NCI-H128 (cell line): ENCODE measurements around the gene IL15RA.
"Not testable (repeated sequence)": the region's sequence is repeated elsewhere in the genome, so short reads cannot be mapped to it uniquely, and the experiment has no call there.

Experiments
- DNase-seq: peaks from one replicate; lab custom pipeline; 2025; ENCODE audit not compliant: unreplicated experiment; lab: John Stamatoyannopoulos, UW

IL15RA gene

GRCh38 chr10:5970527-5970926 lies 6.8 kb downstream of the IL15RA start:
- DNase-seq = no peak

DNA sequence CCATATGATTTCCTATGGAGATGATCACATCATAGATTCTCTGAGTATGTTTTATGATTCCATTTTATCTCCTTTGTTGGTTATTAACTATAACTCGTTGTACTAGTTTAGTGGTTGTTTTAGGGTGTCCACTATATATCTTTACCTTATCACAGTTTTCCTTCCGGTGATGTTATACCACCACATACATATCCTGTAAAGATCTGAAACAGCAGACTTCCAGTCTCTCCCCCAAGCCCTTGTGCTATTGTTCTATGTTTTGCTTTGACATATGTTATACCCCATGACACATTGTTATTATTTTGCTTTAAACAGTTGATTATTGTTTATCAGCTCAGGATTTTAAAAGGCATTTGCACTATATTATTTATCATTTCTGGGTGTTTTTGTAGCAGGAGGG lies 7.3 kb downstream of the IL15RA start:
- no peak for DNase-seq

DNA sequence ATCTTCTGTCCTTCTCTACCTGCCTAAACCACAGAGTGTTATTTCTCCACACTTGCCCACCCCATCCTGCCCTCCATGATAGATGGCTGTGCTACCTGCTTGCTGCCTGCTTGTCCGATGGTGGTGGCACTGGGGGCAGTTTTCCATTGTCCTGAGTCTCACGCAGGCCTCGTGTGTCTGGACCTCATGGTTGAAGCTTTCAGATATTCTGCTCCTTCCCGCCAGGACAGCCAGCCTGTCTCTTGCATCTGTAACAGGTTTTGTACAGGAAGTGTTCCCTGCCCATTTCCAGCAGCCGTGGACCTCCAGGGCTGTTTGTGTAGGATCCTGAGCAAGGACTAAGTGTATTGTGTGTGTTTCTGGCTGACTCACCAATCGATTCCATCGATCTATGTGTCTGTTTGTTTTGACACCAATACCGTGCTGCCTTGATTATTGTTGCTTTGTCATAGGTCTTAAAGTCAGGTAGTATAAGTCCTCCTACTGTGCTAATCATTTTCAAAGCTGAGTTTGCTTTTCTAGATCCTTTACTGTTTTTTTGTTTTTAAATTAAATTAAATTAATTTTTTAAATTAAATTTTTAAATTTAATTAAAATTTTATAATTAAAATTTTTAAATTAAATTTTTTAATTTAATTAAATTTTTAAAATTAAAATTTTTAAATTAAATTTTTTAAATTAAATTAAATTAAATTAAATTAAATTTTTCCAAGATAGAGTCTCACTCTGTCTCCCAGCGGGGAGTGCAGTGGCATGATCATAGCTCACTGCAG lies 8.5 kb downstream of the IL15RA start:
- DNase-seq = no peak

DNA sequence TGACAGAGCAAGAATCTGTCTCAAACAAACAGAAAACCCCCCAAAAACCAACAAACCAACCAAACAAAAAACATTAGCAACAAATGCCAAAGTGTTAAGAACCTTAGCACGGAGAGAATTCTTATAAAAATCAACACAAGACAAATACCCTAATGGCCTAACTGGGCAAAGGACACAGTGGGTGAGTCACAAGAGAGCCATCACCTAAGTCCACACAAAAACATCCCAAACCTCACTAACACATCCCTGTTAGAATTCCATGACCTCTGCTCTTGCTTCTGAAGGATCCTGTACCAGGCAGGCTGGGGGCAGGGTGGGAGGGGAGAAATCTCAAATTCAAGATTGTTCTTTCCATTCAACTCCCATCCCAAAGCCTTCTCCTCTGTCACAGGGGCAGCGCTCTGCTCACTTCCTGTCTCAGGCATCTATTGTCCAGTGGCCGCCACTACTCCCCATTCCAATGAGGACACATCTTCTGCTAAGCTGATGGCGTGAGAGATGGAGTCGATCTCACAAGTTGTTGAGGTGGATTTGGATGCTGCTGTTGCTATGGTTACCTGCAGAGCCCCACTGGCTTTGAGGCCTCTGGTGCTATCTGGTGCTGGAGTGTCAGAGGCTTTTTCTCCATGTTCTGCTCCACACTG lies 9.2 kb downstream of the IL15RA start:
- DNase-seq = no peak

GRCh38 chr10:5965266-5965665 lies 12.1 kb downstream of the IL15RA start:
- DNase-seq = no peak

DNA sequence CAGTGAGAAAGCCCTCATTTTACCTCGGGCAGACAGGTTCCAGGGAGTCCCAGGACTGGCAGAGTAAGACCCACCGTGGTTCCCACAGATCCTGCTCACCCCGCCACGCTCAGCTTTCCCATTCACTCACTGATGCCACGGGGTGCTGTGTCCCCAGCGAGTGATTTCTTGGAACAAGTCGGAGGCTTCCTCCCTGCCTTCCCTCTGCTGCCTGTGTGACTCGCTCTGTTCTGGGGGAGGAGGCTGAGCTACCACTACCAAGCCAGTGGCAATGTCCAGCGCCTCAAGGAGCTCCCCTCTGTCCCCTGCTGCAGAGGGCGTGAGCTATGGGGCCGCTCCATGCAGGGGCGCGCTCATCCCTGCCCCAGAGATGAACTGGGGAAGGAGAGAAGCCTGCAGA lies 12.6 kb downstream of the IL15RA start:
- DNase-seq = no peak

GRCh38 chr10:5963591-5963990 lies 13.8 kb downstream of the IL15RA start:
- DNase-seq = no peak

DNA sequence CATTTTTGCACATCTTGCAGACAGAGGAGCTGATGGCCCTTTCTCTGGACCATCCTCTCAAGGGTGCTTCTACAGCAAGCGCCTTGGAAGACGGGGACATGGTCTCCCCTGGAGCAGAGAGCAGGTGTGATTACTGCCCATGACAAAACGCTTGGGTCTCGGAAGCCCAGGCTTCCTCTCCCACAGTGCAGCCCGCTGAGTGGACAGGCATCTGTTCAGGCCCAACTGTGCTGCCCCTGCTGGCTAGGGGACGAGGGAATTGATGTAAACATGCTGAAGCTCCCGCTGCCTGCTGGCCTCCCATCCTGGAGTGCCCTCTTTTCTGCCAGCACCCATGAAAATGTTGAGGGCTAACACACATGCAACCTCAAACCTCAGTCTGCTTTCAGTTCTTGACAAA lies 14.3 kb downstream of the IL15RA start:
- DNase-seq = no peak

- DNase-seq = not testable (repeated sequence)
Observed at GRCh38 chr10:5962358-5962940, 14.9 kb downstream of the IL15RA start.

- DNase-seq = no peak
Observed at GRCh38 chr10:5961405-5962100, 15.8 kb downstream of the IL15RA start.

DNA sequence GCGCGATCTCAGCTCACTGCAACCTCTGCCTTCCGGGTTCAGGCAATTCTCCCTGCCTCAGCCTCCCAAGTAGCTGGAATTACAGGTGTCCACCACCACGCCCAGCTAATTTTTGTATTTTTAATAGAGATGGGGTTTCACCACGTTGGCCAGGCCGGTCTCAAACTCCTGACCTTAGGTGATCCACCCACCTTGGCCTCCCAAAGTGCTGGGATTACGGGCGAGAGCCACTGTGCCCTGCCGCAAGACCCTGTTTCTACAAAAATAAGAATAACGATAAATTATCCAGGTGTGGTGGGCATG lies 16.4 kb downstream of the IL15RA start:
- DNase-seq = not testable (repeated sequence)

DNA sequence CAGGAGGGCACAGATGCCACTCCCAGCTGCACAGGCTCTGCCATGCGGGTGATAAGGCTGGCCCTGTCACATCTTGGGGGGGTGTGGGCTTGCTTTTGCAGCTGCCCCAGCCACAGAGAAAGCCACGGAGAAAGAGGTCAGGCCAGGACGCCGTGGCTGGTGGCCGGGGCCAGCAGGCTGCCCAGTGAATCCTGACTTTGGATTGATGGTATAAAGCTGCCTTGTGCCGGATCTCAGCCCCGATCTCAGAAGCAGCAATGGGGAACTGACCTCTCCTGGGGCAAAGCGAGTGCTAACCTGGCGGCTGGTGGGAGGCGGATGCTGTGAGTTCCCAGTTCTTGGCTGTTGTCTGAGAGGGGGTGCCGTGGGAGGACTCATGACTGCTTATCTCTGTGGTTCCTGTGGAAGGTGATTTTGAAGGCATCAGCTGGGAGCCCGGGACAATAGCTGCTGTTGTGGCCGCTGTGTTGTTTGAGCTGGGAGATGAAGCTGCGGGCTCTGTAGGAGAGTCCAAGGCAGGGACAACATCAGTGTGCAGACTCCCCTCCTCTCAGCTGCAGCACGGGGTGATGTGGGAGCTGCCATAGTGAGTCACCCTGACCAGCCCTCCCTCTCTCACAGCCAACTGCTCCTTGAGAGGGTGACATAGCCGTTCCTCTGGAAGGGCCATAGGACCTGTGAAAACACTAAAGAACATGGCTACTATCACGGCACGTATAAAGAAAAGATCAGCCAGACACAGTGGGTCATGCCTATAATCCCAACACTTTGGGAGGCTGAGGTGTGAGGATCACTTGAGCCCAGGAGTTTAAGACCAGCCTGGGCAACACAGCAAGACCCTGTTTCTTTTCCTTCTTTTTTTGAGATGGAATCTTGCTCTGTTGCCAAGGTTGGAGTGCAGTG lies 17.0 kb downstream of the IL15RA start:
- DNase-seq = no peak

DNA sequence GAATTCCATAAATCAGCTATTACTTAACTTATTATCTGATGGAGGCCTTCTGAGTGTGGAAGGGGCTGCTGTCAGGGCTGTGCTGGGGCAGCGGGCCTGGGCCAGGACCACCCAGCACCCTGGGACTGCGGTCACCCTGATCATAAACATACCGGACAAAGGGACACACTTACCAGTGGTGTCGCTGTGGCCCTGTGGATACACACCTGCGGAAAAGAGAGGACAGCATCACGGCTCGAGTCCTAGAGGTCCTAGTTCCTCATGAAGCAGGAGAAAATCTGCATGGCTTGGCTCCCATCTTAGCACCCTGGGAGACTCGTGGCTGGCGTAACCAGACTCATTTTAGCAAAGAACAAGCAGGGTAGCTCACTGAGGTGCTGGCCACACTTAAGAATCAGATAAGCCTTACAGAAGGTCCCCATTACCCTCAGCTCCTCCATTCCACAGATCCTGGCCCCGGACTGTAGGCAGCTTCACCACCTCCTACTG lies 17.7 kb downstream of the IL15RA start:
- DNase-seq = no peak

- DNase-seq = no peak
Observed at GRCh38 chr10:5959142-5959541, 18.2 kb downstream of the IL15RA start.

GRCh38 chr10:5958675-5959074 lies 18.7 kb downstream of the IL15RA start:
- DNase-seq = no peak

DNA sequence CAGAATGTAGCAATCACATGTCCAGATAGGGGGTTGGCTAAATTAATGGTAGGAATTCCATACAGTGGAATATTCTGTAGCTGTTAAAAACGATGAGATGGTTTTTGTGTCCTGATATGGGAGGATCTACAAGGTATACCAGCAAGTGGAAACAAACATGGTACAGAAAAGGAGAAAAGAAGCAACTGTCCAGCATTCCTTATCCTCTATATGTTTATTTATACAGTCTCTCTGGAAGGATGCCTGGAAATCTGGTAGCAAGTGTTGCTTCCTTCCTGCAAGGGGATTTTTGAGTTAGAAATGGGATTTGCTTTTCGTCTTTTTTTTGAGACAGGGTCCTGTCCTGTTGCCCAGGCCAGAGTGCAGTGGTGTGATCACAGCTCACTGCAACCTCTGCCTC lies 19.3 kb downstream of the IL15RA start:
- DNase-seq = no peak

DNA sequence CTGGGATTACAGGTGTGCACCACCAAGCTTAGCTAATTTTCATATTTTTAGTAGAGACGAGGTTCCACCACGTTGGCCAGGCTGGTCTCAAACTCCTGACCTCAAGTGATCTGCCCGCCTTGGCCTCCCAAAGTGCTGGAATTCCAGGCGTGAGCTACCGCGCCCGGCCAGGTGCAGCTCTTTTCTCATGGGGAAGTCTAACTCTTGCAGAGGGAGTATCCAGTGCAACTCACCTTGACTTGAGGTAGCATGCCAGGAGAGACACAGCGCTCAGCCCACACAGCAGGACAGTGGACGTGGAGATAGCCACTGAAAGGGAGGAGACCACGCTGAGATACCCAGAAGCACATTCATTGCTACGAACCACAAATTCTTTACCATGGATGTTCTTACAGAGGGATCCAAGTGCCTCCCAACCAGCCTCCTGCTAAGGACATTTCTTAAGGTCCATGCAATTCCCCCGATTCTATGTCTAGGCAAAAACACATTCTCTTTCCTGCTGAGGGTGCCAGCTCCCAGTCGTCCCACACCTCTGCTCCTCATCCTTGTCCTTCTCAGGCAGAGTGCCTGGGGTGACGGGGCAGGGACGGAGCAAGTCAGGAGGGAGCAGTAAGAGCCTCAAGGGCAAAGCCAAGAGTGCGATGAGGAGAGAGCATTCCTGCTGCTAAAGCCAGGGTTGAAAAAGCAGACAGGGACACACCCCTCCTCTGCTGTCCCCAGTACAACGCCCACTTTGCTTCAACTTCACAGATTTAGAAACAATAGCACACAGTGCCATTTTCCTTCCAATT lies 21.0 kb downstream of the IL15RA start:
- no peak for DNase-seq

DNA sequence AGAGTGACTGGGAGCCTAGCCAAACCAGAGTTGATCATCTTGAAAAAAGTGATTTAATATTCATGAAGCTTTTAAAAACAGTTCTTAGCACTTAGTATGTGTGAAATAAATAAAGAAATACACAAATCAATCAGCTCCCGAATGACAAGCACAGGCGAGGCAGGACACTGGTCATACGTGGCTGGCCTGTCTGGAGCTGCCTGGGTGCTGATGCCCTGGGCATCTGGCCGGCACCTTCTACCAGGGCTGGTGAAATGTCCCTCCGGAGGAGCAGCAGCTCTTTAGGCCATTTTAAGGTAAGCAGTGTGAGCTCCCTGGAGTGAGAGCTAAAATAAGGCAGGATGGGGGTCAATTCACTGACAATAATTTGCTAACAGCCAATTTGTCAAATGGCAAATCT lies 23.7 kb downstream of the IL15RA start:
- no peak for DNase-seq

GRCh38 chr10:5952731-5953385 lies 24.5 kb downstream of the IL15RA start:
- no peak for DNase-seq
